ENCODE measurements around the gene CPD. TPM values are rescaled to one million over a fixed set of nuclear protein-coding genes. Genes with fewer than 3 reads are reported as not detected.

The CPD gene
- 51.7 TPM for polyA plus RNA-seq
- long read RNA-seq, donor 1, full-length matches to known transcripts: 6 of 6 reads
- long read RNA-seq, donor 1, partial matches to known transcripts: 0 of 6 reads
- long read RNA-seq, donor 1, other reads (novel, unspliced or antisense): 0 of 6 reads
- long read RNA-seq, donor 2, full-length matches to known transcripts: 11 of 29 reads
- long read RNA-seq, donor 2, partial matches to known transcripts: 18 of 29 reads
- long read RNA-seq, donor 2, other reads (novel, unspliced or antisense): 0 of 29 reads
- long read RNA-seq, donor 3: 0 reads
- long read RNA-seq, donor 4, full-length matches to known transcripts: 1 of 1 reads
- long read RNA-seq, donor 4, partial matches to known transcripts: 0 of 1 reads
- long read RNA-seq, donor 4, other reads (novel, unspliced or antisense): 0 of 1 reads
- long read RNA-seq, donor 5, full-length matches to known transcripts: 8 of 8 reads
- long read RNA-seq, donor 5, partial matches to known transcripts: 0 of 8 reads
- long read RNA-seq, donor 5, other reads (novel, unspliced or antisense): 0 of 8 reads
- long read RNA-seq, donor 6, full-length matches to known transcripts: 13 of 19 reads
- long read RNA-seq, donor 6, partial matches to known transcripts: 6 of 19 reads
- long read RNA-seq, donor 6, other reads (novel, unspliced or antisense): 0 of 19 reads
- long read RNA-seq, donor 7, full-length matches to known transcripts: 8 of 8 reads
- long read RNA-seq, donor 7, partial matches to known transcripts: 0 of 8 reads
- long read RNA-seq, donor 7, other reads (novel, unspliced or antisense): 0 of 8 reads
- long read RNA-seq, donor 8, full-length matches to known transcripts: 7 of 15 reads
- long read RNA-seq, donor 8, partial matches to known transcripts: 8 of 15 reads
- long read RNA-seq, donor 8, other reads (novel, unspliced or antisense): 0 of 15 reads
- long read RNA-seq, donor 9, full-length matches to known transcripts: 4 of 4 reads
- long read RNA-seq, donor 9, partial matches to known transcripts: 0 of 4 reads
- long read RNA-seq, donor 9, other reads (novel, unspliced or antisense): 0 of 4 reads
- long read RNA-seq, donor 10, full-length matches to known transcripts: 5 of 5 reads
- long read RNA-seq, donor 10, partial matches to known transcripts: 0 of 5 reads
- long read RNA-seq, donor 10, other reads (novel, unspliced or antisense): 0 of 5 reads
- long read RNA-seq, donor 11, full-length matches to known transcripts: 9 of 9 reads
- long read RNA-seq, donor 11, partial matches to known transcripts: 0 of 9 reads
- long read RNA-seq, donor 11, other reads (novel, unspliced or antisense): 0 of 9 reads

DNA sequence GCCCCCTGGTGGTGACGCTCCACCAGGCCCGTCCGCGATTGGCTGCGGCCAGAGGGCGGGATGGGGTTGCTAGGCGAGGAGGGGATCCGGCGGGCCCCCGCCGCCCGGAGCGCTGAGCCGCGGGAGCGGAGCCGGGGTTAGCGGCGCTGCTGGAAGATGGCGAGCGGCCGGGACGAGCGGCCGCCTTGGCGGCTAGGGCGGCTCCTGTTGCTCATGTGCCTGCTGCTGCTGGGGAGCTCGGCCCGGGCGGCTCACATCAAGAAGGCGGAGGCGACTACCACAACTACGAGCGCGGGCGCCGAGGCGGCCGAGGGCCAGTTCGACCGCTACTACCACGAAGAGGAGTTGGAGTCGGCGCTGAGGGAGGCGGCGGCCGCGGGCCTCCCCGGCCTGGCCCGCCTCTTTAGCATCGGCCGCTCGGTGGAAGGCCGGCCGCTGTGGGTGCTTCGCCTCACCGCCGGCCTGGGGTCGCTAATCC is at the start of gene CPD:
Gene CPD, plus strand, starts transcription at position 103 of the 478 bp plus-strand sequence. Its CDS starts 54 bp downstream, at position 157.
- peak; percentile 95 to 96 for DNase-seq

DNA sequence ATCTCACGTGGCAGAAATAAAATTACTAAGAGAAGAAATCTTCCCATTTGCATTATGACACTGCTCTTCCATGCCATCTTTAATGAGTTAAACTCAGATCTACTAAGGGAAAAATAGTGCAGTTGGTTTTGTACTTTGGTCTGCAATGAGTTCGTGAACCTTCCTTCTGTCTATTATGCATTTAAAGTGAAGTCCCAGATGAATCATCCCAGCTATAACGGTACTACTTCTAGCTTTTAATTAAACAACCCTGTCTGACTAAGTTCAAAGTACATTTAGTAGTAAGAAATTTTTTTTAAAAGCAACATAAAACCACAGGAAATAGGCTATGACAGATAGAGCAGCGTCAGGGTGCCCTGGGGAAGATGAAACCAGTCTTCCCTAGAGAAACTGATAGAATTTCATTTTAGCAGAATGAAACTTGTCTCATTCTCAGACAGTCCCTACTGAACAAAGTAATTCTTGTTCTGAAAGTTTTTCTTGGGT is 46.6 kb upstream of the CPD start:
- peak overlapping the region; percentile 89 for H3K27ac ChIP-seq (ENCODE audit: low read length)
- H3K27me3 ChIP-seq (ENCODE audit: control insufficient read depth, insufficient read depth, low read length): no peaks in the 10 kb centered on the region
- peak; percentile 76 to 94 for DNase-seq
- 0% methylated on average over 1 of the region's 4 CpGs for WGBS (ENCODE audit: insufficient coverage, low lambda C conversion rate)
- no peaks in the 10 kb centered on the region for H3K9me3 ChIP-seq (ENCODE audit: control insufficient read depth, low read depth, low read length)
- peaks cover 29% of the 10 kb centered on the region for H3K4me1 ChIP-seq (ENCODE audit: control insufficient read depth, insufficient read depth, low read length)
- peak overlapping the region; percentile 30 for H3K4me3 ChIP-seq (ENCODE audit: low read length)
- H3K36me3 ChIP-seq (ENCODE audit: control insufficient read depth, insufficient read depth, low read length): no peaks in the 10 kb centered on the region

More for the DNA sequence above, at the start of gene CPD:
- WGBS (ENCODE audit: insufficient coverage, low lambda C conversion rate): no CpG with 5 or more reads among the region's 59 CpGs
- Histone ChIP-seq H3K4me1 (ENCODE audit: control insufficient read depth, insufficient read depth, low read length) (peaks cover 17% of the 10 kb centered on the region), H3K36me3 (ENCODE audit: control insufficient read depth, insufficient read depth, low read length) (no peaks in the 10 kb centered on the region), H3K27me3 (ENCODE audit: control insufficient read depth, insufficient read depth, low read length) (no peaks in the 10 kb centered on the region), H3K9me3 (ENCODE audit: control insufficient read depth, low read depth, low read length) (no peaks in the 10 kb centered on the region), H3K4me3 (ENCODE audit: low read length) (peak within 1 kb of the TSS; percentile 73), H3K27ac (ENCODE audit: low read length) (peak within 1 kb of the TSS; percentile 60)

DNA sequence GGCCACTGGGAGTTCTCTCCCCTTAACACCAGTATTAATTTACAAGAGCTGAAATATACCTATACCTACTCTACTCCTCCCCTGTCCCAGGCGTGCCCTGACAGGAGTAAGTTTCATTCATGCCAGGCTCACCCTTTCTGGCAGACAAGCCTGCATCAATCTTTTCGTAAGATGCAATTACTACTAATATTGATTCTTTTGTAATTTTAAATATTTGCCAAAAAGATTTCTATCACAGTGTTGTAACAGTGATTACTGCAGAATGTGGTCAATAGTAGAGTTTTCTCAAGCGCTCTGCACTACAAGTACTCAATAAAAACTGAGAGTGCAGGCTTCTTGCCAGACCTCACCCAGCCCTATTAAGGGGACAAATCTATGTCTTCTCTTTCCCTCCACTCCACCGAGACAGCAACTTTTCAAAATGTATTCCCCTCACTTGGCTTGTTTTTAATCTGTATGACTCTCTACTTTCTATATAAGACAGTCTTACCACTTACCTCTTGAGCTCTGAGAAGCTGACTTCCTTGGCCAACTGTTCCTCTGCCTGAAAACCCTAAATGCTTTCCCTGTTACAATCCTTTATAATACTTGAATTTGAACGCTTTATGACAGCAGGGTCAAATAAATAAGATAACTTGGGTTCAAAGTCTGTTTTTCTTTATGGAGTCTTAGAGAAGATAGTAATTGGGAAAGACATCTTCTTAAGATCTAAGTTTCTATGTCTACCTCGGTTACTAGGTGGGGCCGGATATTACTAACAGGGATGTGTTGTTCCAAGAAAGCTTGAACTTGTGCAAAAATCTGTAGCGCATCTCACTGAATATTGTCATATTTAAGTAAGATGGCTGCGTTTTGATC is 45.0 kb upstream of the CPD start, which contains the start of gene TMIGD1:
Gene TMIGD1, minus strand, starts transcription at position 555 of the 858 bp plus-strand sequence. CDS start 1,924 bp downstream, outside the sequence.
- H3K27me3 ChIP-seq (ENCODE audit: control insufficient read depth, insufficient read depth, low read length): no peaks in the 10 kb centered on the region
- peaks cover 36% of the 10 kb centered on the region for H3K4me1 ChIP-seq (ENCODE audit: control insufficient read depth, insufficient read depth, low read length)
- DNase-seq: peak; percentile 52 to 76
- peak within 1 kb of the TSS; percentile 30 for H3K4me3 ChIP-seq (ENCODE audit: low read length)
- H3K27ac ChIP-seq (ENCODE audit: low read length): peak within 1 kb of the TSS; percentile 89
- no peaks in the 10 kb centered on the region for H3K36me3 ChIP-seq (ENCODE audit: control insufficient read depth, insufficient read depth, low read length)
- whole genome bisulfite sequencing (ENCODE audit: insufficient coverage, low lambda C conversion rate): no CpG with 5 or more reads among the region's 9 CpGs
- H3K9me3 ChIP-seq (ENCODE audit: control insufficient read depth, low read depth, low read length): no peaks in the 10 kb centered on the region

DNA sequence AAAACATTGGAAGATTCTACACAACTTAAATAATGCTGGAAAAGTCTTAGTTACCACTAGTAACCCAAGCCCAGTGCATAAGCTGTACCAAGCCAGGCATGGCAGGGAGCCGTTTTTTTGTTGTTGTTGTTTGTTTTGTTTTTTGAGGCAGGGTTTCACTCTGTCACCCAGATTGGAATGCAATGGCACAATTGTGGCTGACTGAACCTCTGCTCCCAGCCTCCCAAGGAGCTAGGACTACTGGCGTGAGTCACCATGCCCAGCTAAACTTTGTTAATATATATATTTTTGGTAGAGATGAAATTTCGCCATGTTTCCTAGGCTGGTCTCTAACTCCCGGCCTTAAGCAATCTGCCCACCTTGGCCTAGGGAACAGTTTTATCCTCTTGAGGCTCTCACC is 44.3 kb upstream of the CPD start:
- DNase-seq: no peak
- WGBS (ENCODE audit: insufficient coverage, low lambda C conversion rate): no CpG with 5 or more reads among the region's 4 CpGs
- Histone ChIP-seq H3K9me3 (ENCODE audit: control insufficient read depth, low read depth, low read length) (no peaks in the 10 kb centered on the region), H3K4me3 (ENCODE audit: low read length) (no peak overlapping the region), H3K27me3 (ENCODE audit: control insufficient read depth, insufficient read depth, low read length) (no peaks in the 10 kb centered on the region), H3K36me3 (ENCODE audit: control insufficient read depth, insufficient read depth, low read length) (no peaks in the 10 kb centered on the region), H3K4me1 (ENCODE audit: control insufficient read depth, insufficient read depth, low read length) (peaks cover 36% of the 10 kb centered on the region), H3K27ac (ENCODE audit: low read length) (peak overlapping the region; percentile 89)

DNA sequence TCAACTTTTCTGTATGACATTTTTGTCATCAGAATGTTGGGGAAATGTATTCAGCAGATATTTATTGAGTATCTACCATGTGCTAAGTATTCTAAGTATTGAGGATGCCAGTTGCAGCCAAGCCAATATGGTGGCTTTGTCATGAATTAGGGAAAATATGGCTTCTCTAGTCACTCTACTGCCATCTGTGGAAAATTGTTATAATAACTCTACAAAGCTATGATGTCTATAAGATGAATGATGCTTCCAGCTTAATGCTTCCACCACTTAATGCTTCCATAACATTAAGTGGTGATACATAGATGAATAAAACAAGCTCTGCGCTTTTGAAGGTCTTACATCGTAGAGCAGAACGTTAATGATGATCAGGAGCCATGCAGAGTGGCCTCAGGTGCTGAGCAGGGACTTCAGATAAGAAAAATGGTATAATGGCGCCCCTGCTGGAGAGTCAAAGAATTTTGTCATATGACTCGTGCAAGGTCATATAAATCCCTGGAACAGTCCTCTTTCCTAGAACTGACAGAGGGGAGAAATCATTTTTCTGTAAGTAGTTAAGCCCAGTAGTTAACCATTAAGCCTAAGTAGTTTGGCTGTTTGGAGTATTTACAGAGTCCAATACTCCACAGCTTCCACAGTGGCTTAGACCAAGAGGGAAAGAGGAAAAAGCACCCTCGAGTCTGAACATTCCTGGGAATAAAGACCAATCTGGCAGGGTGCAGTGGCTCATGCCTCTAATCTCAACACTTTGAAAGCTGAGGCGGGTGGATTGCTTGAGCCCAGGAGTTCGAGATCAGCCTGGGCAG is 42.2 kb upstream of the CPD start:
- H3K4me3 ChIP-seq (ENCODE audit: low read length): no peak overlapping the region
- WGBS (ENCODE audit: insufficient coverage, low lambda C conversion rate): no CpG with 5 or more reads among the region's 8 CpGs
- DNase-seq: peak; percentile 81 to 94
- no peaks in the 10 kb centered on the region for H3K36me3 ChIP-seq (ENCODE audit: control insufficient read depth, insufficient read depth, low read length)
- no peaks in the 10 kb centered on the region for H3K27me3 ChIP-seq (ENCODE audit: control insufficient read depth, insufficient read depth, low read length)
- peaks cover 44% of the 10 kb centered on the region for H3K4me1 ChIP-seq (ENCODE audit: control insufficient read depth, insufficient read depth, low read length)
- peak overlapping the region; percentile 90 for H3K27ac ChIP-seq (ENCODE audit: low read length)
- H3K9me3 ChIP-seq (ENCODE audit: control insufficient read depth, low read depth, low read length): no peaks in the 10 kb centered on the region

DNA sequence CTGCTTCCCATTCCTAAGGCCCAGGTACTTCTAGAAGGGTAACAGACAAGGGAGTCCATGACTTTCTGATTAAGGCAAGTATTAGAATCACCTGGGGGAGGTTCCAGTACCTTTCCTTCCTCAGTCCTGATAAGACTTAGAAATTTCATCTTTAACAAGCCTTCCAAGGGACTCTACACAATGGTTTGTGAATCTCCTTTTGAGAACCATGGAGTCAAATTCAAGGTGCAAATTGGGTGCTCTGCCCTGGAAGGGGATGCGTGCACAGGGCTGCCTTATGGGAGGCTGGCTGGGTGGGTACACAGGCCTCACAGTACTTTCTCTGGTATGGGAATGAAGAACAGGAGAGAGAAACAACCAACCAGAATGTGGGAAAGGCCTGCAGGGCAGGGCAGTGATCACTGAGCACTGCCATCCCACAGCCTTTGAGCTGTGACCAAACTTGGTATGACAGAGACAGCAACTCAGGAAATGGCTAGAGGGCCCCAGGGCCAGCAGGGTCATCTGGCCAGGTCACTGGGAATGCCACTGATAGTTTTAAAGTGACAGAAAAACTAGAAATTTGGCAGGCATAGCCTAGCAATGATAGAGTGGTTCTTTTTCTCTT is 41.2 kb upstream of the CPD start:
- Histone ChIP-seq H3K27me3 (ENCODE audit: control insufficient read depth, insufficient read depth, low read length) (no peaks in the 10 kb centered on the region), H3K36me3 (ENCODE audit: control insufficient read depth, insufficient read depth, low read length) (no peaks in the 10 kb centered on the region), H3K27ac (ENCODE audit: low read length) (peak overlapping the region; percentile 90), H3K9me3 (ENCODE audit: control insufficient read depth, low read depth, low read length) (no peaks in the 10 kb centered on the region), H3K4me1 (ENCODE audit: control insufficient read depth, insufficient read depth, low read length) (peaks cover 39% of the 10 kb centered on the region), H3K4me3 (ENCODE audit: low read length) (no peak overlapping the region)
- no CpG with 5 or more reads among the region's 1 CpG for WGBS (ENCODE audit: insufficient coverage, low lambda C conversion rate)
- peak in 1 of 2 donors; percentile 44 for DNase-seq

DNA sequence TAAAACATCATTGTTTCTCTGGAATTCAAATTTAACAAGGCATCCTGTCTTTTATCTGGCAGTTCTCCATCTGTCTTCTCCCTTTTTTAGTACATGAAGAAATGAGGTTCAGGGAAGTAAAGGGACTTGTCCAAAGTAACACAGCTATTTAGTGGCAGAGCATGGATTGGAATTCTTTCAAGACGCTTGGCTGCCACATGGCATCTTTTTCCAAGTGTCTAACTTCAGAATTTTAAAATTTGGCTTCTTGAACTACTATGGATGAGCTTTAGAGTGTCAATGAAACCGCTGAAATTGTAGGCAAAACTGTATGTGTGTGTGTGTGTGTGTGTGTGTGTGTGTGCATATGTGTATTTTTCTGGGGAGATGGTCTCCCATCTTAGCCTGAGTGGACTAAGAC is 39.6 kb upstream of the CPD start:
- Histone ChIP-seq H3K4me1 (ENCODE audit: control insufficient read depth, insufficient read depth, low read length) (peaks cover 44% of the 10 kb centered on the region), H3K36me3 (ENCODE audit: control insufficient read depth, insufficient read depth, low read length) (no peaks in the 10 kb centered on the region), H3K27me3 (ENCODE audit: control insufficient read depth, insufficient read depth, low read length) (no peaks in the 10 kb centered on the region), H3K9me3 (ENCODE audit: control insufficient read depth, low read depth, low read length) (no peaks in the 10 kb centered on the region), H3K27ac (ENCODE audit: low read length) (no peak overlapping the region), H3K4me3 (ENCODE audit: low read length) (no peak overlapping the region)
- no CpG with 5 or more reads among the region's 2 CpGs for WGBS (ENCODE audit: insufficient coverage, low lambda C conversion rate)
- DNase-seq: no peak

DNA sequence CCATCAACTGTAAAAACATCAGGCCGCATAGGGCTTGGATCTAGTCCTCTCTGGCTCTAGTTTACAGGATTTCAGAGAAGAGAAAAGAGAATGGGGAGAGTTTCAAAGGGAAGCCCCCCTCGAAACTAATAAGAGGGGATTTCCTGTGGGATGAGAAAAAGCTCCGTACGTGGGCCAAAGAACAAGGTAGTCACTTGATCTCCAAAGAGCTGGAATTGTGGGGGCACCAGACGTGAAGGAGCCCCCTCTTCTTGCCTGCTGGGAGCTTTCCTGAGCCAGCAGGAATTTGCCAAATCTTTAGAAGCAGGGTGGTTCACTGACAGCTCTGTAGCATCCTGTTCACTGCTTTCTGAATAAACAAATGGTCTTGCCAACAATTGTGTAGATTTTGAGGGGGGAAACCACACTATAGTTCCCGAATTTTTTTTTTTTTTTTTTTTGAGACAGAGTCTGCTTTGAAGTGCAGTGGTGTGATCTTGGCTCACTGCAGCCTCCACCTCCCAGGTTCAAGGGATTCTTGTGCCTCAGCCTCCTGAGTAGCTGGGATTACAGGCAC is 37.8 kb upstream of the CPD start:
- Histone ChIP-seq H3K9me3 (ENCODE audit: control insufficient read depth, low read depth, low read length) (no peaks in the 10 kb centered on the region), H3K27me3 (ENCODE audit: control insufficient read depth, insufficient read depth, low read length) (no peaks in the 10 kb centered on the region), H3K36me3 (ENCODE audit: control insufficient read depth, insufficient read depth, low read length) (no peaks in the 10 kb centered on the region), H3K27ac (ENCODE audit: low read length) (no peak overlapping the region), H3K4me1 (ENCODE audit: control insufficient read depth, insufficient read depth, low read length) (peaks cover 44% of the 10 kb centered on the region), H3K4me3 (ENCODE audit: low read length) (no peak overlapping the region)
- 85% methylated on average over 4 of the region's 6 CpGs for WGBS (ENCODE audit: insufficient coverage, low lambda C conversion rate)
- DNase-seq: no peak
